IMR-90 (cell line): ENCODE results near the gene IFITM10. TPM values are rescaled to one million over a fixed set of nuclear protein-coding genes. Genes with fewer than 3 reads are reported as not detected.
A peak's percentile ranks its signal among the peaks of the same experiment; 100 is the strongest.

Experiments
- ATAC-seq: fragments of 200-7000 bp; cut with Tn5 transposase; 2 replicates; pipeline ENCODE4 v1.9.1; 2020; ENCODE audit warnings: low read depth, mild to moderate bottlenecking, moderate library complexity
- BruUV-seq: library from RNA; stranded (reverse); fragments of 400-500 nt; replicated peaks from 2 replicates; lab custom pipeline; 2021; lab: Mats Ljungman, UMichigan
- CTCF ChIA-PET: fragments of 300-600 bp; formaldehyde crosslinking; extraction: SDS; loops from one replicate; lab custom pipeline; 2021; ENCODE audit warnings: antibody characterized with exemption; lab: Yijun Ruan, JAX
- POLR2A ChIA-PET: fragments of 300-600 bp; sonication (Branson Sonifier 250); formaldehyde crosslinking; loops from one replicate; lab custom pipeline; 2022; ENCODE audit warnings: antibody characterized with exemption; ENCODE audit not compliant: unreplicated experiment; lab: Charles Lee
- DNase-seq: peaks from one replicate; pipeline ENCODE4 v3.0.0; 2013
- H2AFZ ChIP-seq: replicated peaks from 2 replicates; pipeline ENCODE3; 2013; ENCODE audit warnings: low read length, mild to moderate bottlenecking; ENCODE audit not compliant: poor library complexity
- H2AK5ac ChIP-seq: 2 replicates; pipeline ENCODE4 v1.6.1; 2013; ENCODE audit warnings: low read depth, low read length, inconsistent platforms
- H2AK9ac ChIP-seq: replicated peaks from 2 replicates; pipeline ENCODE3; 2013; ENCODE audit warnings: mild to moderate bottlenecking, low read depth, low read length, moderate library complexity; ENCODE audit not compliant: poor library complexity
- H2BK120ac ChIP-seq: 2 replicates; pipeline ENCODE4 v1.6.1; 2013; ENCODE audit warnings: low read depth, low read length, inconsistent platforms
- H2BK15ac ChIP-seq: 3 replicates; pipeline ENCODE4 v1.6.1; 2013; ENCODE audit warnings: low read depth, low read length, inconsistent platforms
- H2BK20ac ChIP-seq: 2 replicates; pipeline ENCODE4 v1.6.1; 2013; ENCODE audit warnings: low read depth, mild to moderate bottlenecking, inconsistent platforms, low read length, moderate library complexity
- H2BK5ac ChIP-seq: 2 replicates; pipeline ENCODE4 v1.6.1; 2013; ENCODE audit warnings: mild to moderate bottlenecking, low read depth, low read length, inconsistent platforms; ENCODE audit not compliant: poor library complexity, severe bottlenecking
- H3K14ac ChIP-seq: replicated peaks from 2 replicates; pipeline ENCODE4 v1.6.1; 2013; ENCODE audit warnings: low read depth, low read length, inconsistent platforms
- H3K18ac ChIP-seq: 2 replicates; pipeline ENCODE4 v1.6.1; 2013; ENCODE audit warnings: low read depth, low read length, control low read depth
- H3K23ac ChIP-seq: 2 replicates; pipeline ENCODE4 v1.6.1; 2013; ENCODE audit warnings: low read depth, low read length, inconsistent platforms
- H3K27ac ChIP-seq: 2 replicates; pipeline ENCODE4 v1.5.1; 2013; ENCODE audit warnings: mild to moderate bottlenecking, control low read depth, low read length; ENCODE audit not compliant: insufficient read depth
- H3K27me3 ChIP-seq: 2 replicates; pipeline ENCODE4 v1.6.1; 2013; ENCODE audit warnings: low read length; ENCODE audit not compliant: control insufficient read depth, insufficient read depth
- H3K36me3 ChIP-seq: 2 replicates; pipeline ENCODE4 v1.6.1; 2013; ENCODE audit warnings: low read length, mixed read lengths; ENCODE audit not compliant: control insufficient read depth, insufficient read depth
- H3K4ac ChIP-seq: 2 replicates; pipeline ENCODE4 v1.6.1; 2013; ENCODE audit warnings: low read depth, low read length, inconsistent platforms
- H3K4me1 ChIP-seq: 2 replicates; pipeline ENCODE4 v1.6.1; 2013; ENCODE audit warnings: low read length, mixed read lengths; ENCODE audit not compliant: control insufficient read depth, insufficient read depth
- H3K4me2 ChIP-seq: 2 replicates; pipeline ENCODE4 v1.6.1; 2013; ENCODE audit warnings: low read depth, mild to moderate bottlenecking, control low read depth, low read length, moderate library complexity
- H3K4me3 ChIP-seq: 2 replicates; pipeline ENCODE4 v1.5.1; 2013; ENCODE audit warnings: low read depth, mild to moderate bottlenecking, control low read depth, low read length, moderate library complexity; ENCODE audit not compliant: insufficient read depth
- H3K56ac ChIP-seq: 2 replicates; pipeline ENCODE4 v1.6.1; 2013; ENCODE audit warnings: low read length, inconsistent platforms; ENCODE audit not compliant: insufficient read depth; ENCODE audit errors: extremely low read depth
- H3K79me1 ChIP-seq, 2 experiments: 2 replicates each; pipeline ENCODE4 v1.6.1; 2013; ENCODE audit warnings: low read length in 2 of 2, inconsistent platforms in 1 of 2, low read depth in 1 of 2
- H3K9ac ChIP-seq: 2 replicates; pipeline ENCODE4 v1.6.1; 2013; ENCODE audit warnings: low read depth, low read length, control low read depth
- H3K9me1 ChIP-seq: 2 replicates; pipeline ENCODE4 v1.6.1; 2013; ENCODE audit warnings: low read length, inconsistent platforms; ENCODE audit not compliant: insufficient read depth
- H3K9me3 ChIP-seq: 2 replicates; pipeline ENCODE4 v1.6.1; 2013; ENCODE audit warnings: low read length; ENCODE audit not compliant: control insufficient read depth, insufficient read depth
- H4K20me1 ChIP-seq: 2 replicates; pipeline ENCODE4 v1.6.1; 2013; ENCODE audit warnings: low read length, inconsistent platforms; ENCODE audit not compliant: insufficient read depth
- H4K5ac ChIP-seq: 2 replicates; pipeline ENCODE4 v1.6.1; 2013; ENCODE audit warnings: mild to moderate bottlenecking, low read depth, low read length, control low read depth
- H4K8ac ChIP-seq, 2 experiments: 2 replicates each; pipeline ENCODE4 v1.6.1; 2013; ENCODE audit warnings: low read depth in 2 of 2, low read length in 2 of 2, control low read depth in 1 of 2, inconsistent platforms in 1 of 2
- H4K91ac ChIP-seq: 2 replicates; pipeline ENCODE4 v1.6.1; 2013; ENCODE audit warnings: low read depth, low read length, inconsistent platforms; ENCODE audit not compliant: insufficient read depth
- CHD1 ChIP-seq: IDR thresholded peaks from 2 replicates; pipeline ENCODE4 v1.6.1; 2012; ENCODE audit warnings: low read depth, low read length, improper control_type of control experiment
- FOS ChIP-seq: fragments of 150-350 bp; IDR thresholded peaks from 2 replicates; pipeline ENCODE4 v1.6.1; 2016; ENCODE audit warnings: low read depth, low read length
- MAFK ChIP-seq: IDR thresholded peaks from 2 replicates; pipeline ENCODE4 v1.6.1; 2012; ENCODE audit warnings: low read depth, low read length, improper control_type of control experiment
- MXI1 ChIP-seq: IDR thresholded peaks from 2 replicates; pipeline ENCODE4 v1.6.1; 2012; ENCODE audit warnings: low read depth, mild to moderate bottlenecking, low read length, moderate library complexity, borderline replicate concordance
- POLR2A ChIP-seq: IDR thresholded peaks from 2 replicates; pipeline ENCODE4 v1.6.1; 2012; ENCODE audit warnings: mild to moderate bottlenecking, low read depth, low read length
- RFX5 ChIP-seq: IDR thresholded peaks from 2 replicates; pipeline ENCODE4 v1.8.0; 2012; ENCODE audit warnings: low read depth, mild to moderate bottlenecking, low read length, moderate library complexity
- SMC3 ChIP-seq: fragments of 150-350 bp; IDR thresholded peaks from 2 replicates; pipeline ENCODE4 v1.6.1; 2016; ENCODE audit warnings: low read depth, mild to moderate bottlenecking, antibody characterized with exemption, low read length, moderate library complexity
- WGBS, 2 experiments: methylation state at CpG; one replicate each; pipeline versions ENCODE4 v1.1.5 to v1.1.7; 2013; ENCODE audit warnings: missing lambda C conversion rate in 2 of 2; ENCODE audit not compliant: insufficient read length in 1 of 2; ENCODE audit errors: extremely low coverage in 2 of 2; 5-methylcytosine and 5-hydroxymethylcytosine counted together
- dilution Hi-C: fragments of 300-500 bp; cut with HindIII; formaldehyde crosslinking; loops from one replicate; pipeline ENCODE4 v1.14.3; 2018; ENCODE audit warnings: low sequenced_read_pairs; ENCODE audit not compliant: unreplicated experiment
- in situ Hi-C: fragments of 300-500 bp; cut with MboI; formaldehyde crosslinking; loops from 3 replicates; pipeline ENCODE4 v1.14.3; 2019; ENCODE audit warnings: low sequenced_read_pairs, inconsistent platforms, mixed read lengths
- intact Hi-C: fragments of 100-400 bp; cut with micrococcal nuclease; formaldehyde crosslinking; loops from 2 replicates; pipeline ENCODE4 v1.10.0; 2022
- polyA plus RNA-seq, 3 experiments: library from polyadenylated mRNA; depleted of rRNA; stranded (reverse); fragments of >200 nt; gene quantifications; 2 replicates each; pipeline ENCODE4 v1.2.3, GENCODE V29; 2012; ENCODE audit warnings: low replicate concordance in 1 of 3
- total RNA-seq: library from RNA; depleted of rRNA; stranded (reverse); fragments of >200 nt; gene quantifications from 2 replicates; pipeline ENCODE4 v1.2.3, GENCODE V29; 2012
- TF ChIP-seq, protein P1 (sequence below): fragments of 150-350 bp; IDR thresholded peaks from 2 replicates; pipeline ENCODE4 v1.6.1; 2016; ENCODE audit warnings: low read depth, mild to moderate bottlenecking, low read length, moderate library complexity, borderline replicate concordance
- TF ChIP-seq, protein P2 (sequence below): fragments of 150-350 bp; IDR thresholded peaks from 2 replicates; pipeline ENCODE4 v1.6.1; 2017; ENCODE audit warnings: mild to moderate bottlenecking, antibody characterized with exemption, low read length, low read depth

IFITM10 gene
- total and polyA plus RNA-seq, 2 of the 4 experiments (the other 2 are of a cell fraction), result 0.15 to 0.18 TPM

DNA sequence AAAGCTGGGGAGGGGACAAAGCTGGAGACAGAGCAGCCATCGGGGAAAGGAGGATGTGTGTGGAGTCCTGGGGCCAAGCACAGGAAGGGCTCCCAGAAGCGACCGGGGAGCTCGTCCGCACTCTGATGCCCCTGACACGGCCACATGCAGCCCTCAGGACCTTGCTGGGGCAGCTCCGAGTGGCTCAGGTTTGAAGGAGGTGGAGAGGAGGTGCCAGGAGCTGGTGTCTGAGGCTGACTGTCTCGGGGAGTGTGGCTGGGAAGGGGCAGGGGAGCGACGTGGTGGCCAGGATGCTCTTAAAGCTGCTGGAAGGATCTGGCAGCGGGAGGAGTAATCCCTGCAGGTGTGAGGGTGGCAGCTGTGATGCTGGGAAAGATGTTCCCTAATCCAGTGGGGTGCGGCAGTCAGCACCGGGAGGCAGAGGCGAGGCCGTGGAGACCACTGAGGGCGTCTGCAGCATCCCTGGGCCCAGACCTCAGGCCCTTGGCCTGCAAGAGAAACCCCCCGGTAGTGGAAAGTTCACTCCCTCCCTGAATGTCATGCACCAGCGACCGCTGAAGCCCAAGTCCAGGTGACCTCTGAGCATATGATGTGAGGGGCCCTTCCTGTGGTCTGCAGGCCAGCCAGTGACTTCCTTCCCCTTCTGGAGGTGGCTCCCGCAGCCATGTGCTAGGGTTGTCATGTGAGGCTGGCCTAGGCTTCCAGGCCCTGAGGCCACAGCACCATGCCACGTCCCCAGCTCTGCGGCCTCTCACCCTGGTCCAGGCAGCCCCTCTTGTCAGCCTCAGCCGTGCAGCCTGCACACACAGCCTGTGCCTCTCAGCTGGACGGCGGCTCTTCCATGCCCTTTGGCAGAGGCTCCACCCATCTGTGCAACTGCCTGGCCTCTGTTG is 30.6 kb upstream of the IFITM10 start:
- ATAC-seq (no peak), DNase-seq (no peak)
- no peak overlapping the region for H3K4ac ChIP-seq
- H2AK5ac ChIP-seq, result no peak overlapping the region
- no peaks in the 10 kb centered on the region for H3K36me3 ChIP-seq
- H3K27ac ChIP-seq, result no peak overlapping the region
- H3K9me3 ChIP-seq, result peaks cover 5% of the 10 kb centered on the region; the same call in 1 of the 2 replicates
- no peak overlapping the region for H4K5ac ChIP-seq
- peaks cover 3% of the 10 kb centered on the region; the same call in 1 of the 2 replicates for H3K4me1 ChIP-seq
- no peak overlapping the region for H3K4me3 ChIP-seq
- ChIA-PET CTCF (no interaction called here), POLR2A (no interaction called here)
- no peak overlapping the region for H4K8ac ChIP-seq
- H3K18ac ChIP-seq, result no peak overlapping the region
- no peak overlapping the region for H3K4me2 ChIP-seq
- H3K9ac ChIP-seq, result no peak overlapping the region
- in situ Hi-C loops, result no loop called here
- intact Hi-C loops, result no loop called here
- H2BK15ac ChIP-seq, result no peak overlapping the region
- TF ChIP-seq CHD1 (no peak), SMC3 (no peak), MXI1 (no peak), POLR2A (no peak), MAFK (no peak), RFX5 (no peak), FOS (no peak)
- TF ChIP-seq, protein P1, sequence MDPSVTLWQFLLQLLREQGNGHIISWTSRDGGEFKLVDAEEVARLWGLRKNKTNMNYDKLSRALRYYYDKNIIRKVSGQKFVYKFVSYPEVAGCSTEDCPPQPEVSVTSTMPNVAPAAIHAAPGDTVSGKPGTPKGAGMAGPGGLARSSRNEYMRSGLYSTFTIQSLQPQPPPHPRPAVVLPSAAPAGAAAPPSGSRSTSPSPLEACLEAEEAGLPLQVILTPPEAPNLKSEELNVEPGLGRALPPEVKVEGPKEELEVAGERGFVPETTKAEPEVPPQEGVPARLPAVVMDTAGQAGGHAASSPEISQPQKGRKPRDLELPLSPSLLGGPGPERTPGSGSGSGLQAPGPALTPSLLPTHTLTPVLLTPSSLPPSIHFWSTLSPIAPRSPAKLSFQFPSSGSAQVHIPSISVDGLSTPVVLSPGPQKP, result no peak
- TF ChIP-seq, protein P2, sequence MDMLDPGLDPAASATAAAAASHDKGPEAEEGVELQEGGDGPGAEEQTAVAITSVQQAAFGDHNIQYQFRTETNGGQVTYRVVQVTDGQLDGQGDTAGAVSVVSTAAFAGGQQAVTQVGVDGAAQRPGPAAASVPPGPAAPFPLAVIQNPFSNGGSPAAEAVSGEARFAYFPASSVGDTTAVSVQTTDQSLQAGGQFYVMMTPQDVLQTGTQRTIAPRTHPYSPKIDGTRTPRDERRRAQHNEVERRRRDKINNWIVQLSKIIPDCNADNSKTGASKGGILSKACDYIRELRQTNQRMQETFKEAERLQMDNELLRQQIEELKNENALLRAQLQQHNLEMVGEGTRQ, result no peak
- H3K27me3 ChIP-seq, result peaks cover 61% of the 10 kb centered on the region
- no peaks in the 10 kb centered on the region for H3K9me1 ChIP-seq
- H2BK20ac ChIP-seq, result no peak overlapping the region
- no peak overlapping the region for H2BK5ac ChIP-seq
- H2AK9ac ChIP-seq, result no peak overlapping the region
- peak overlapping the region; percentile 28 for H2AFZ ChIP-seq
- no peak overlapping the region for H3K14ac ChIP-seq
- no peaks in the 10 kb centered on the region for H3K79me1 ChIP-seq
- 85% methylated on average over 14 of the region's 25 CpGs; no CpG with 5 or more reads in 1 of the 2 experiments for WGBS, 2 experiments
- no peaks in the 10 kb centered on the region; the same call in 1 of the 2 replicates for H4K20me1 ChIP-seq
- no peak overlapping the region for H4K91ac ChIP-seq
- H3K23ac ChIP-seq, result no peak overlapping the region
- no TSS peak for BruUV-seq
- dilution Hi-C loops, result no loop called here
- no peak overlapping the region for H2BK120ac ChIP-seq
- H3K56ac ChIP-seq, result no peak overlapping the region
